ENCODE measurements around the gene CREB3L4. TPM values are rescaled to one million over a fixed set of nuclear protein-coding genes. Genes with fewer than 3 reads are reported as not detected.

CREB3L4 gene
- total and polyA plus RNA-seq, 7 donors = 3.7 to 12.6 (median 5.3) TPM

GRCh38 chr1:153968000-153968363 lies 280 bp downstream of the CREB3L4 start:
- DNase-seq (peak; percentile 39 to 66), ATAC-seq (no peak)
- H3K27ac ChIP-seq = peak overlapping the region; percentile 92
- H3K9me3 ChIP-seq = no peaks in the 10 kb centered on the region
- H3K36me3 ChIP-seq (ENCODE audit: insufficient read depth in 1 of 2, low read depth in 1 of 2) = peaks cover 0 to 8% of the 10 kb centered on the region in 2 donors
- 0 to 2% (median 2%) methylated on average over 8 of the region's 8 CpGs for WGBS, 3 donors
- H3K27me3 ChIP-seq (ENCODE audit: insufficient read depth in 3 of 3, low read length in 2 of 3) = no peaks in the 10 kb centered on the region
- H3K4me3 ChIP-seq = peak overlapping the region; percentile 77
- intact Hi-C loops (cut with DNase I) = no loop called here
- no peak for TF ChIP-seq CTCF (IDR thresholded peaks at IDR 0.05)
- H3K4me1 ChIP-seq = peaks cover 17% of the 10 kb centered on the region

DNA sequence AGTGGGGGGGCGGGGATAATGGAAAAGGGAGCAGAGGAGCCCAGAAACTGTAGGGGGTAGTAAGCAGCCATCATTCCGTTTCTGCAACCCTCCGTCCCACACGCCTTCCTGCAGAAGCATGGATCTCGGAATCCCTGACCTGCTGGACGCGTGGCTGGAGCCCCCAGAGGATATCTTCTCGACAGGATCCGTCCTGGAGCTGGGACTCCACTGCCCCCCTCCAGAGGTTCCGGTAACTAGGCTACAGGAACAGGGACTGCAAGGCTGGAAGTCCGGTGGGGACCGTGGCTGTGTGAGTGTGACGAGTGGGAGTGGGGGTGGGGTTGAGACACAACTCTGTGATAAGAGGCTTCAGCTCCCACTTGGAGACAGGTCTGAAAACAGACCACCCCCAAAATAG lies 706 bp downstream of the CREB3L4 start:
- no peaks in the 10 kb centered on the region for H3K27me3 ChIP-seq (ENCODE audit: insufficient read depth in 3 of 3, low read length in 2 of 3)
- no peak for TF ChIP-seq CTCF (IDR thresholded peaks at IDR 0.05)
- DNase-seq = no peak
- 15 to 22% (median 17%) methylated on average over 13 of the region's 13 CpGs for WGBS, 3 donors
- peak overlapping the region; percentile 92 for H3K27ac ChIP-seq
- H3K4me1 ChIP-seq = peaks cover 17% of the 10 kb centered on the region
- H3K36me3 ChIP-seq (ENCODE audit: insufficient read depth in 1 of 2, low read depth in 1 of 2) = peaks cover 0 to 13% of the 10 kb centered on the region in 2 donors
- no peak for ATAC-seq
- peak overlapping the region; percentile 77 for H3K4me3 ChIP-seq
- intact Hi-C loops (cut with DNase I) = no loop called here
- no peaks in the 10 kb centered on the region for H3K9me3 ChIP-seq

GRCh38 chr1:153968972-153969371 lies 1.3 kb downstream of the CREB3L4 start:
- DNase-seq (no peak), ATAC-seq (no peak)
- H3K4me3 ChIP-seq = peak overlapping the region; percentile 77
- TF ChIP-seq CTCF (IDR thresholded peaks at IDR 0.05) = no peak
- H3K36me3 ChIP-seq (ENCODE audit: insufficient read depth in 1 of 2, low read depth in 1 of 2) = peaks cover 0 to 18% of the 10 kb centered on the region in 2 donors
- no peak overlapping the region for H3K27ac ChIP-seq
- H3K27me3 ChIP-seq (ENCODE audit: insufficient read depth in 3 of 3, low read length in 2 of 3) = no peaks in the 10 kb centered on the region
- WGBS, 3 donors = 92 to 97% (median 92%) methylated on average over 2 of the region's 2 CpGs
- peaks cover 15% of the 10 kb centered on the region for H3K4me1 ChIP-seq
- intact Hi-C loops (cut with DNase I) = no loop called here
- no peaks in the 10 kb centered on the region for H3K9me3 ChIP-seq

DNA sequence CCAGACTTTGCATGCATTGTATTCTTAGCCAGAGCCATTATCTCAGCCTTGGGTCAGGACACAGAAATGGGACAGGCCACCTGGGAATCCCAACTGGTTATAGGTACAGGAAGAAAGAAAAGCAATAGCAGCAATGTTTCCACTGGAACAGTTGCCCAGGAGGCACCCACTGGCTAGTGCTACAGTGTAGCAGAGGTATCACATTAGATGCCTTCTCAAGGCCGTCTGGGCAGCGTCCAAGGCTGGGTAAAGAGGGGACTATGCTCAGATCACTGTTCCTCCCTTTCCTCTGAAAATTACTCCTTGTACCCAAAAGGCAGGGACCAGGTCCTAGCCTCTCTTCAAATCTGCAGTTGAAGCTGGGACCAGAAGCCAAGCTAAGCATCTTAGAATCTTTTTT lies 2.6 kb downstream of the CREB3L4 start:
- Histone ChIP-seq H3K36me3 (ENCODE audit: insufficient read depth in 1 of 2, low read depth in 1 of 2) (peaks cover 0 to 32% of the 10 kb centered on the region in 2 donors), H3K9me3 (no peaks in the 10 kb centered on the region), H3K4me3 (no peak overlapping the region), H3K4me1 (peaks cover 11% of the 10 kb centered on the region), H3K27ac (no peak overlapping the region), H3K27me3 (ENCODE audit: insufficient read depth in 3 of 3, low read length in 2 of 3) (no peaks in the 10 kb centered on the region)
- ATAC-seq (no peak), DNase-seq (no peak)
- no peak for TF ChIP-seq CTCF (IDR thresholded peaks at IDR 0.05)
- intact Hi-C loops (cut with DNase I) = no loop called here
- WGBS, 3 donors = 85 to 91% (median 86%) methylated on average over 2 of the region's 2 CpGs

GRCh38 chr1:153973071-153973470 lies 5.4 kb downstream of the CREB3L4 start:
- peaks cover 11% of the 10 kb centered on the region for H3K4me1 ChIP-seq
- no peak overlapping the region for H3K27ac ChIP-seq
- no peak for TF ChIP-seq CTCF (IDR thresholded peaks at IDR 0.05)
- ATAC-seq (no peak), DNase-seq (no peak)
- WGBS, 3 donors = 86 to 95% (median 88%) methylated on average over 3 of the region's 3 CpGs
- H3K36me3 ChIP-seq (ENCODE audit: insufficient read depth in 1 of 2, low read depth in 1 of 2) = peaks cover 0 to 43% of the 10 kb centered on the region in 2 donors
- intact Hi-C loops (cut with DNase I) = no loop called here
- H3K27me3 ChIP-seq (ENCODE audit: insufficient read depth in 3 of 3, low read length in 2 of 3) = no peaks in the 10 kb centered on the region
- H3K9me3 ChIP-seq = no peaks in the 10 kb centered on the region
- no peak overlapping the region for H3K4me3 ChIP-seq

Measured in psoas muscle (tissue), 8 donors.